Heart right ventricle (tissue), 16 donors: Measurements from ENCODE around the gene ATPAF2. TPM values are rescaled to one million over a fixed set of nuclear protein-coding genes. Genes with fewer than 3 reads are reported as not detected.

ENCODE experiments used
- ATAC-seq, 8 donors: fragments of 200-7000 bp; cut with Tn5 transposase; one replicate each; pipeline ENCODE4 v1.9.1; 2020; ENCODE audit warnings: mild to moderate bottlenecking in 8 of 8, moderate library complexity in 8 of 8, moderate number of reproducible peaks in 1 of 8
- DNase-seq, 2 donors: peaks; one replicate each; pipeline ENCODE4 v3.0.0-alpha.2; 2020
- H3K27ac ChIP-seq, 10 donors: fragments of 200-600 bp; sonication (generic) in 2 of 10; one replicate each; pipeline versions ENCODE4 v1.5.0 to v1.8.0; 2020 to 2022; ENCODE audit warnings: mild to moderate bottlenecking in 3 of 10
- H3K27me3 ChIP-seq, 7 donors: fragments of 200-600 bp; one replicate each; pipeline ENCODE4 v1.8.0; 2021 to 2022; ENCODE audit warnings: mild to moderate bottlenecking in 2 of 7
- H3K36me3 ChIP-seq, 9 donors: fragments of 200-600 bp; sonication (generic) in 1 of 9; one replicate each; pipeline versions ENCODE4 v1.5.0 to v1.8.0; 2020 to 2022; ENCODE audit warnings: mild to moderate bottlenecking in 2 of 9
- H3K4me1 ChIP-seq, 9 donors: fragments of 200-600 bp; sonication (generic) in 1 of 9; one replicate each; pipeline versions ENCODE4 v1.5.0 to v1.8.0; 2020 to 2022; ENCODE audit warnings: mild to moderate bottlenecking in 4 of 9
- H3K4me3 ChIP-seq, 10 donors: fragments of 200-600 bp; sonication (generic) in 2 of 10; one replicate each; pipeline versions ENCODE4 v1.5.0 to v1.8.0; 2020 to 2022; ENCODE audit warnings: mild to moderate bottlenecking in 7 of 10, moderate library complexity in 2 of 10
- H3K9me3 ChIP-seq, 11 donors: fragments of 200-600 bp in 10 of 11; sonication (generic) in 2 of 11; one replicate each; pipeline versions ENCODE4 v1.5.0 to v1.8.0; 2013 to 2022; ENCODE audit warnings: mild to moderate bottlenecking in 2 of 11, control low read depth in 1 of 11, moderate library complexity in 1 of 11
- WGBS, 2 donors: extraction: QIAGEN DNeasy Blood & Tissue Kit; methylation state at CpG; one replicate each; pipeline ENCODE4 v1.1.7; 2013; ENCODE audit warnings: inconsistent platforms in 1 of 2; 5-methylcytosine and 5-hydroxymethylcytosine counted together
- intact Hi-C, 10 donors: fragments of 100-400 bp; cut with DNase I; formaldehyde crosslinking; loops; one replicate each; pipeline versions ENCODE4 v1.11.1 to v1.14.2; 2022
- polyA plus RNA-seq, 2 donors: library from polyadenylated mRNA; stranded (reverse); fragments of 200-250 nt; gene quantifications; one replicate each; pipeline ENCODE4 v1.2.3, GENCODE V29; 2013
- total RNA-seq, 10 donors: library from RNA; stranded (reverse); fragmentation: NEBNext Ultra II Directional in 3 of 10; extraction: Animal tissue kit (Norgen Biotek cat#: 25700) in 3 of 10; gene quantifications; one replicate each; pipeline versions ENCODE4 v1.2.1 to v1.2.4, GENCODE V29; 2021 to 2023
- TF ChIP-seq, protein P1 (sequence below), 9 donors: fragments of 200-600 bp; sonication (generic) in 2 of 9; IDR thresholded peaks; one replicate each; pipeline versions ENCODE4 v1.5.0 to v1.8.0; 2021 to 2022; ENCODE audit warnings: antibody characterized with exemption in 9 of 9, mild to moderate bottlenecking in 5 of 9, moderate library complexity in 1 of 9
- donor health status: Arrhythmogenic right ventricular cardiomyopathy.
- donor health status: ischemic (EF 13 %, LVEDD 7.1; RV severe dilation, severe dysfunction).
- donor health status: healthy with polysubstance abuse.
- donor health status: DM: no; HTN: yes; CAD: no.
- donor health status: DM: no; HTN: no; CAD: no.
- donor health status: ischemic (EF 25% LVEDD 6.9; RV normal size, moderate dysfunction).
- donor health status: ischemic (EF 25% LVEDD 5.7; RV mildly dilated, moderate dysfunction).
- donor health status: healthy.
- donor health status: DM: yes; HTN: yes; CAD: no.
- donor health status: Ischemic cardiomyopathy.
- donor health status: ischemic (EF 35%, LVEDD 5.7; RV mildly dilated, moderate dysfunction).
- donor health status: nonischemic (EF 11% LVEDD 7.7; RV severe dilation, severe dysfunction).
- donor health status: DM: yes; HTN: yes; CAD: no.
- donor health status: PGD.
- donor health status: ischemic (EF 29% LVEDD 5.4; RV normal size, mild dysfunction).
- donor health status: nonischemic (EF 23%, LVEDD 6.1; RV moderate dilation, normal function).

The ATPAF2 gene
- total and polyA plus RNA-seq, 12 donors, result 21.5 to 55.8 (median 37.4) TPM

DNA sequence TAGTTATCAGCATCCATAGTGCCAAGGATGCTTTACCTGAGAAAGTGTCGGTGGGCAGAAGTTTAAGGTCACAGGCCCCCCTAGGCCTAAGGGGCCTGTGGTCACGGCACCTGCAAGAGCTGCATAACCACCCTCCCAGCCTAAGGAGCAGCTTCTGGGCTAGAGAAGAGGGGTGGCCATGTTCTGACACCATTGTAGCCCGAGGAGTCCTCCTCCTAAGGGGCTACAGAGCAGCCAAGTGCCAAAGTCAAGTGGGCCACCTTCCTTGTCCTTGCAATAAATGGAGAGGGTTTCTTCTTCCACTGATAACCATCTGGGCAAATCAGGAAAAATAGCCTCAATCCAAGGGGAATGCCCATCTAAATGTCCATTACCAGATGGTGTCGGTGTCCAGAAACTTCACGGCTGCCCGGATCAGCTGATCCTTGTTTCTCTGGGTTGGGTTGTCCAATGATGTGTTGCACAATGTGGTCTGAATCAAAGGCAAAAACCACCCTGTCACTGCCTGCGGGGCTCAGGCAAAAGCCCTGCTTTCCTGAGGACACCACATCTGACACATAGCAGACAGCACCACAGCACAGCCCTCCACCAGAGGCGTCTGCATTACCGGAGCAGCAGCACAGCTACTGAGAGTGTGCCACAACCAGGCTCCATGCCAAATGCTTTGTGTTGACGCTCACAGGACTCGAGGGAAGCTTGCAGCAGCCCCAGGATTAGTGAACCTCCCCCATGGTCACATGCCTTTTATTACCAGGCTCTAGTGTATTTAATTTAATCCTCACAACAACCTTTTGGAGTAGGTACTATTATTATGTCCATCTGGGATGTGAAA, 12.8 kb downstream of the ATPAF2 start:
- intact Hi-C loops, result loop anchor here in 4 of 10 donors (5.0 to 10.0 kb wide), 4 partner anchors 34 to 131 kb away; partner anchors contain the start of genes DRC3 (in 2 of the 4) and TOM1L2 (in 2 of the 4)
- Histone ChIP-seq H3K27me3 (no peaks in the 10 kb centered on the region), H3K27ac (peak overlapping the region in 5 of 10 donors; percentile 13 to 88 (median 77)), H3K4me3 (no peak overlapping the region), H3K9me3 (no peaks in the 10 kb centered on the region), H3K36me3 (peaks cover 0 to 50% (median 0%) of the 10 kb centered on the region in 9 donors), H3K4me1 (peaks cover 0 to 37% (median 28%) of the 10 kb centered on the region in 9 donors)
- peak; percentile 41 to 60 for DNase-seq
- TF ChIP-seq, protein P1, sequence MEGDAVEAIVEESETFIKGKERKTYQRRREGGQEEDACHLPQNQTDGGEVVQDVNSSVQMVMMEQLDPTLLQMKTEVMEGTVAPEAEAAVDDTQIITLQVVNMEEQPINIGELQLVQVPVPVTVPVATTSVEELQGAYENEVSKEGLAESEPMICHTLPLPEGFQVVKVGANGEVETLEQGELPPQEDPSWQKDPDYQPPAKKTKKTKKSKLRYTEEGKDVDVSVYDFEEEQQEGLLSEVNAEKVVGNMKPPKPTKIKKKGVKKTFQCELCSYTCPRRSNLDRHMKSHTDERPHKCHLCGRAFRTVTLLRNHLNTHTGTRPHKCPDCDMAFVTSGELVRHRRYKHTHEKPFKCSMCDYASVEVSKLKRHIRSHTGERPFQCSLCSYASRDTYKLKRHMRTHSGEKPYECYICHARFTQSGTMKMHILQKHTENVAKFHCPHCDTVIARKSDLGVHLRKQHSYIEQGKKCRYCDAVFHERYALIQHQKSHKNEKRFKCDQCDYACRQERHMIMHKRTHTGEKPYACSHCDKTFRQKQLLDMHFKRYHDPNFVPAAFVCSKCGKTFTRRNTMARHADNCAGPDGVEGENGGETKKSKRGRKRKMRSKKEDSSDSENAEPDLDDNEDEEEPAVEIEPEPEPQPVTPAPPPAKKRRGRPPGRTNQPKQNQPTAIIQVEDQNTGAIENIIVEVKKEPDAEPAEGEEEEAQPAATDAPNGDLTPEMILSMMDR (IDR thresholded peaks at IDR 0.05), result no peak
- ATAC-seq, result peak in 6 of 8 donors; percentile 68 to 75 (median 71)
- WGBS, 2 donors, result 60 to 70% methylated on average over 11 of the region's 11 CpGs

DNA sequence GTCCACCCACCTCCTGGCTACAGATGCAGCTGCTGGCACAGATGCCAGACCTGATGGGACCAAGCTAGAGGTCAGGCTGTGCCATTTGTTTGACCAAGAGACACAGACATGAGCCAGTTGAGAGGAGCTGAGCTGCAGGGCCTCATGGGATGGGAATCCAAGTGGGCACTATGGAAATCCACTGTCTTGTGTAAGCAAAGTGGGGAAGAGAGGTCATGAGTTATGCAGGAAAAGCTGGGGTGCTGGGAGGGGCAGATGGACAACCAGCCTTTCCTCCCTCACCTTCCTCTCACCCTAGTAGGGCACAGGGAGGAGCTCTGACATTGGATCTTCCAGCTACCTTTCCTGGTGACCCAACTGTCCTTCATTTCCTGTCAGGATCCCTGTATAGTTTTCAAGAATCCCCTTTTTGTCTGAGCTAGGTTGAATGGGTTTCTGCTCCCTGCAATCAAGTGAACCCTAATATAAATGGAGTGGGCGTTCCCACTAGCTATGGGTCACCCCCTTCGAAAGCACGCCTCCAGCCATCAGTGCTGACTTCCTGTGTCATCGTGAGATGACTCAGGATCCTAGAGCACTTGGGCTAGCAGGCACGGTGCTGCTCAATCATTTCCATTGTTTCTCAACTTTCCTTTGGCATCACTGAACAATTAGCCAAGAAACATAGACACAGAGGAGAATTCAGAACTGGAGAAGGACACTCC, 13.6 kb downstream of the ATPAF2 start:
- 72% methylated on average over 5 of the region's 5 CpGs for WGBS, 2 donors
- peaks cover 0 to 57% (median 0%) of the 10 kb centered on the region in 9 donors for H3K36me3 ChIP-seq
- ATAC-seq (peak in 1 of 8 donors; percentile 33), DNase-seq (no peak)
- H3K27ac ChIP-seq, result peak overlapping the region in 1 of 10 donors; percentile 47
- no peaks in the 10 kb centered on the region for H3K9me3 ChIP-seq
- H3K4me1 ChIP-seq, result peaks cover 0 to 36% (median 30%) of the 10 kb centered on the region in 9 donors
- intact Hi-C loops, result loop anchor here in 4 of 10 donors (5.0 to 10.0 kb wide), 4 partner anchors 33 to 131 kb away; partner anchors contain the start of genes DRC3 (in 2 of the 4) and TOM1L2 (in 2 of the 4)
- TF ChIP-seq, protein P1 (IDR thresholded peaks at IDR 0.05), result no peak
- H3K4me3 ChIP-seq, result no peak overlapping the region
- no peaks in the 10 kb centered on the region for H3K27me3 ChIP-seq

DNA sequence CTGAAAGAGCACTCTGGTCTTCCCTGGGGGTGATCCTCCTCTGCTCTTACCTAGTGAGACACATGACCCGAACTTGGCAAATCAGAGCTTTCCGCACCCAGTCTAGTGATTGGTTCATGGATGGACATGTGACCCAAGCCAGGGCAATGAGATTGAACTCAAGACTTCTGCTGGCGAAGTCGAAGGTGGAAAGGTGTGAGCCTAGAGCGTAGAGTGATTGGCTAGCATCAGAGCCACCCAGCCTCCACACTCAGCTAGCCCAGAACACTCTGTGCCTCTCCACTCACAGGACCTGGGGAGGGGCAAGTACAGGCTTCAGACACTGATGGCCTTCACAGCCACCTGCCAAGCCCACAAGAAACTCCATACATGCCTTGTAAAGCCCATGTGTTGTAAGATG, 17.6 kb downstream of the ATPAF2 start:
- Histone ChIP-seq H3K4me3 (no peak overlapping the region), H3K27me3 (no peaks in the 10 kb centered on the region), H3K9me3 (no peaks in the 10 kb centered on the region), H3K36me3 (peaks cover 0 to 56% (median 0%) of the 10 kb centered on the region in 9 donors), H3K4me1 (peaks cover 8 to 41% (median 28%) of the 10 kb centered on the region in 9 donors), H3K27ac (no peak overlapping the region)
- no peak for DNase-seq
- no peak for ATAC-seq
- intact Hi-C loops, result loop anchor here in 2 of 10 donors (10.0 kb wide), 2 partner anchors 47 to 127 kb away; partner anchors contain the start of genes DRC3 (in 1 of the 2) and TOM1L2 (in 1 of the 2)
- 96 to 97% methylated on average over 5 of the region's 5 CpGs for WGBS, 2 donors
- TF ChIP-seq, protein P1 (IDR thresholded peaks at IDR 0.05), result no peak

DNA sequence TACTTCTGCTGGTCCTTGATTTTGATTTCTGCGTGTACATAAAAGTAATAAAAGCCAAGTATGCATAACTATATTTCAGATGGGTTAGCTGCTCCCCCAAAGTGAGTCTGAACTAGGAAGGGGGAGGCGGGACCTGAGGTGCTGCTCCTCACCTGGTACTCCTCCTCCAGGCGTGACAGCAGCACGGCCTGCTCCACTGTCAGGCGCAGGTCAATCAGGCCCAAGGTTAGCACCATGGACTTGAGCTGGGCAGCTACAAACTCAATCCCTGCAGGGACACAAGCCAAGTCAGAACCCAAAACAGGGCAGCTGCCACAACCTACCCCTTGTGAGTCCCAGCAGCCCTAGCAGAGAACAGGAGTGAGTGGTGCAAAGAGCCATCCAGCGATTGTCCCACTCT, 18.0 kb downstream of the ATPAF2 start:
- Histone ChIP-seq H3K4me3 (no peak overlapping the region), H3K4me1 (peaks cover 6 to 37% (median 24%) of the 10 kb centered on the region in 9 donors), H3K27me3 (no peaks in the 10 kb centered on the region), H3K27ac (no peak overlapping the region), H3K36me3 (peaks cover 0 to 60% (median 0%) of the 10 kb centered on the region in 9 donors), H3K9me3 (no peaks in the 10 kb centered on the region)
- 97% methylated on average over 6 of the region's 6 CpGs for WGBS, 2 donors
- ATAC-seq, result no peak
- intact Hi-C loops, result loop anchor here in 2 of 10 donors (10.0 kb wide), 2 partner anchors 46 to 126 kb away; partner anchors contain the start of genes DRC3 (in 1 of the 2) and TOM1L2 (in 1 of the 2)
- DNase-seq, result no peak
- TF ChIP-seq, protein P1 (IDR thresholded peaks at IDR 0.05), result no peak
